OCI-LY3 (cell line): ENCODE results near the gene CCDC70.
A peak's percentile ranks its signal among the peaks of the same experiment; 100 is the strongest.

Experiments
- EZH2phosphoT487 ChIP-seq: fragments of 200-600 bp; shearing (Covaris generic); IDR thresholded peaks from 2 replicates; pipeline ENCODE4 v1.6.1; 2018; ENCODE audit warnings: antibody characterized with exemption, mixed run types, low read depth
- TF ChIP-seq, protein P1 (sequence below): fragments of 200-600, 300-600 bp; sonication (generic); IDR thresholded peaks from 2 replicates; pipeline ENCODE4 v1.5.1; 2014; ENCODE audit warnings: antibody characterized with exemption, low read length, low read depth

DNA sequence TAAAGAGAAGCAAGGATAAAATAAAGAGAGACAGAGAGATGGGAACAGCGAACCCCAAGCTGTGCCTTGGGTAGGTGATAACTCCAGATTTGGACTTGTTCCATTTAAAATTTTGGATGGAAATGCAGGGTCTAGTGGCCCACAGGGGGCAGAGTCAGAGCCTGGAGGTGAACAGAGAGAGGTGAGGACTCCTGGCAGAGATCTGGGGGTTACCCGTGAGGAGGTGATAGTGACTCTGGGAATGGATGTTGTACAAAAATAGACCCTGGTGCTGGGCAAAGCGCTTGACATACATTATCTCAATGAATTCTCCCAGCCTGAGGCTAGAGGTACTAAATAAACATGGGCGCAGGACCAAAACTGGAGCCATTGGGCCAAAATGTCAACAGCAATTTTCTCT is 43.5 kb upstream of the CCDC70 start:
- TF ChIP-seq, protein P1, sequence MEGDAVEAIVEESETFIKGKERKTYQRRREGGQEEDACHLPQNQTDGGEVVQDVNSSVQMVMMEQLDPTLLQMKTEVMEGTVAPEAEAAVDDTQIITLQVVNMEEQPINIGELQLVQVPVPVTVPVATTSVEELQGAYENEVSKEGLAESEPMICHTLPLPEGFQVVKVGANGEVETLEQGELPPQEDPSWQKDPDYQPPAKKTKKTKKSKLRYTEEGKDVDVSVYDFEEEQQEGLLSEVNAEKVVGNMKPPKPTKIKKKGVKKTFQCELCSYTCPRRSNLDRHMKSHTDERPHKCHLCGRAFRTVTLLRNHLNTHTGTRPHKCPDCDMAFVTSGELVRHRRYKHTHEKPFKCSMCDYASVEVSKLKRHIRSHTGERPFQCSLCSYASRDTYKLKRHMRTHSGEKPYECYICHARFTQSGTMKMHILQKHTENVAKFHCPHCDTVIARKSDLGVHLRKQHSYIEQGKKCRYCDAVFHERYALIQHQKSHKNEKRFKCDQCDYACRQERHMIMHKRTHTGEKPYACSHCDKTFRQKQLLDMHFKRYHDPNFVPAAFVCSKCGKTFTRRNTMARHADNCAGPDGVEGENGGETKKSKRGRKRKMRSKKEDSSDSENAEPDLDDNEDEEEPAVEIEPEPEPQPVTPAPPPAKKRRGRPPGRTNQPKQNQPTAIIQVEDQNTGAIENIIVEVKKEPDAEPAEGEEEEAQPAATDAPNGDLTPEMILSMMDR, result peak; percentile 33
- no peak for TF ChIP-seq EZH2phosphoT487
